SU-DHL-6 (cell line): ENCODE data around the gene CLEC4C.

ENCODE experiments used
- EZH2phosphoT487 ChIP-seq: fragments of 200-600 bp; sonication (generic), shearing (Covaris generic); conservative IDR thresholded peaks from 2 replicates; pipeline ENCODE4 v1.6.1; 2018; ENCODE audit warnings: mild to moderate bottlenecking, antibody characterized with exemption, low read length, moderate library complexity, mixed read lengths
- TF ChIP-seq, protein P1 (sequence below): fragments of 200-600 bp; sonication (generic); IDR thresholded peaks from one replicate; pipeline ENCODE4 v1.5.1; 2017; ENCODE audit warnings: antibody characterized with exemption, mild to moderate bottlenecking, low read length, moderate library complexity; ENCODE audit not compliant: insufficient read depth, poor library complexity, severe bottlenecking

GRCh38 chr12:7719946-7720730 lies 27.0 kb downstream of the CLEC4C start:
- TF ChIP-seq, protein P1, sequence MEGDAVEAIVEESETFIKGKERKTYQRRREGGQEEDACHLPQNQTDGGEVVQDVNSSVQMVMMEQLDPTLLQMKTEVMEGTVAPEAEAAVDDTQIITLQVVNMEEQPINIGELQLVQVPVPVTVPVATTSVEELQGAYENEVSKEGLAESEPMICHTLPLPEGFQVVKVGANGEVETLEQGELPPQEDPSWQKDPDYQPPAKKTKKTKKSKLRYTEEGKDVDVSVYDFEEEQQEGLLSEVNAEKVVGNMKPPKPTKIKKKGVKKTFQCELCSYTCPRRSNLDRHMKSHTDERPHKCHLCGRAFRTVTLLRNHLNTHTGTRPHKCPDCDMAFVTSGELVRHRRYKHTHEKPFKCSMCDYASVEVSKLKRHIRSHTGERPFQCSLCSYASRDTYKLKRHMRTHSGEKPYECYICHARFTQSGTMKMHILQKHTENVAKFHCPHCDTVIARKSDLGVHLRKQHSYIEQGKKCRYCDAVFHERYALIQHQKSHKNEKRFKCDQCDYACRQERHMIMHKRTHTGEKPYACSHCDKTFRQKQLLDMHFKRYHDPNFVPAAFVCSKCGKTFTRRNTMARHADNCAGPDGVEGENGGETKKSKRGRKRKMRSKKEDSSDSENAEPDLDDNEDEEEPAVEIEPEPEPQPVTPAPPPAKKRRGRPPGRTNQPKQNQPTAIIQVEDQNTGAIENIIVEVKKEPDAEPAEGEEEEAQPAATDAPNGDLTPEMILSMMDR: no peak
- TF ChIP-seq EZH2phosphoT487: no peak
